ENCODE data around the gene ENOX1.

ENOX1 gene

GRCh38 chr13:43316946-43317353 lies 469.8 kb downstream of the ENOX1 start:
- Histone ChIP-seq H4K12ac (ENCODE audit: low read depth, low read length) (no peak overlapping the region), H4K8ac (ENCODE audit: low read depth, low read length) (no peak overlapping the region), H2BK5ac (ENCODE audit: low read depth, low read length, poor library complexity) (no peak overlapping the region), H3K4ac (ENCODE audit: low read depth, low read length) (no peak overlapping the region), H3K18ac (ENCODE audit: low read length) (no peak overlapping the region), H3K36me3 (ENCODE audit: control insufficient read depth in 1 of 2, insufficient read depth in 2 of 2, low read length in 2 of 2) (no peaks in the 10 kb centered on the region), H3K27ac (ENCODE audit: low read depth, low read length) (no peak overlapping the region), H3K79me2 (ENCODE audit: control insufficient read depth, insufficient read depth, low read length, poor library complexity) (no peaks in the 10 kb centered on the region), H2AK5ac (ENCODE audit: low read length) (no peak overlapping the region), H3K79me1 (ENCODE audit: low read length) (no peaks in the 10 kb centered on the region), H3K14ac (ENCODE audit: low read length) (no peak overlapping the region), H3K27me3 (ENCODE audit: insufficient read depth, low read length) (no peaks in the 10 kb centered on the region), H2AFZ (ENCODE audit: insufficient read depth, low read length, poor library complexity) (no peak overlapping the region), H2BK12ac (ENCODE audit: low read length) (no peak overlapping the region), H3K4me2 (ENCODE audit: low read length) (no peak overlapping the region), H3K4me1 (ENCODE audit: control insufficient read depth in 1 of 2, insufficient read depth in 2 of 2, low read length in 2 of 2) (peaks cover 0 to 6% of the 10 kb centered on the region in 2 experiments), H3K9ac (ENCODE audit: low read length) (no peak overlapping the region), H3K9me3 (ENCODE audit: insufficient read depth, low read depth, low read length) (no peaks in the 10 kb centered on the region), H3K4me3 (ENCODE audit: low read depth, low read length) (no peak overlapping the region), H3K23ac (ENCODE audit: low read length) (no peak overlapping the region), H2BK120ac (ENCODE audit: insufficient read depth, low read length, poor library complexity) (no peak overlapping the region), H4K91ac (ENCODE audit: low read depth, low read length) (no peak overlapping the region)
- WGBS (ENCODE audit: extremely low coverage, insufficient coverage, insufficient read length), result no CpG with 5 or more reads among the region's 4 CpGs
- DNase-seq, result peak in 1 of 2 donors; percentile 22

- Histone ChIP-seq H2BK120ac (ENCODE audit: insufficient read depth, low read length, poor library complexity) (no peak overlapping the region), H3K9ac (ENCODE audit: low read length) (no peak overlapping the region), H3K4me1 (ENCODE audit: control insufficient read depth in 1 of 2, insufficient read depth in 2 of 2, low read length in 2 of 2) (peaks cover 0 to 6% of the 10 kb centered on the region in 2 experiments), H2AK5ac (ENCODE audit: low read length) (no peak overlapping the region), H3K36me3 (ENCODE audit: control insufficient read depth in 1 of 2, insufficient read depth in 2 of 2, low read length in 2 of 2) (no peaks in the 10 kb centered on the region), H3K27ac (ENCODE audit: low read depth, low read length) (no peak overlapping the region), H3K79me1 (ENCODE audit: low read length) (no peaks in the 10 kb centered on the region), H4K12ac (ENCODE audit: low read depth, low read length) (no peak overlapping the region), H3K4ac (ENCODE audit: low read depth, low read length) (no peak overlapping the region), H3K23ac (ENCODE audit: low read length) (no peak overlapping the region), H2AFZ (ENCODE audit: insufficient read depth, low read length, poor library complexity) (no peak overlapping the region), H3K79me2 (ENCODE audit: control insufficient read depth, insufficient read depth, low read length, poor library complexity) (no peaks in the 10 kb centered on the region), H4K91ac (ENCODE audit: low read depth, low read length) (no peak overlapping the region), H4K8ac (ENCODE audit: low read depth, low read length) (no peak overlapping the region), H2BK12ac (ENCODE audit: low read length) (no peak overlapping the region), H3K4me3 (ENCODE audit: low read depth, low read length) (no peak overlapping the region), H3K18ac (ENCODE audit: low read length) (no peak overlapping the region), H3K9me3 (ENCODE audit: insufficient read depth, low read depth, low read length) (no peaks in the 10 kb centered on the region), H2BK5ac (ENCODE audit: low read depth, low read length, poor library complexity) (no peak overlapping the region), H3K27me3 (ENCODE audit: insufficient read depth, low read length) (no peaks in the 10 kb centered on the region), H3K14ac (ENCODE audit: low read length) (no peak overlapping the region), H3K4me2 (ENCODE audit: low read length) (no peak overlapping the region)
- DNase-seq, result no peak
- no CpG with 5 or more reads among the region's 2 CpGs for WGBS (ENCODE audit: extremely low coverage, insufficient coverage, insufficient read length)
Measured at GRCh38 chr13:43316281-43316680, 470.5 kb downstream of the ENOX1 start.

GRCh38 chr13:43315522-43315921 lies 471.2 kb downstream of the ENOX1 start:
- Histone ChIP-seq H4K12ac (ENCODE audit: low read depth, low read length) (no peak overlapping the region), H3K23ac (ENCODE audit: low read length) (no peak overlapping the region), H3K4ac (ENCODE audit: low read depth, low read length) (no peak overlapping the region), H3K14ac (ENCODE audit: low read length) (no peak overlapping the region), H3K18ac (ENCODE audit: low read length) (no peak overlapping the region), H2AFZ (ENCODE audit: insufficient read depth, low read length, poor library complexity) (no peak overlapping the region), H3K79me2 (ENCODE audit: control insufficient read depth, insufficient read depth, low read length, poor library complexity) (no peaks in the 10 kb centered on the region), H2BK5ac (ENCODE audit: low read depth, low read length, poor library complexity) (no peak overlapping the region), H2AK5ac (ENCODE audit: low read length) (no peak overlapping the region), H3K27me3 (ENCODE audit: insufficient read depth, low read length) (no peaks in the 10 kb centered on the region), H3K9me3 (ENCODE audit: insufficient read depth, low read depth, low read length) (no peaks in the 10 kb centered on the region), H3K9ac (ENCODE audit: low read length) (no peak overlapping the region), H3K27ac (ENCODE audit: low read depth, low read length) (no peak overlapping the region), H2BK120ac (ENCODE audit: insufficient read depth, low read length, poor library complexity) (no peak overlapping the region), H2BK12ac (ENCODE audit: low read length) (no peak overlapping the region), H3K4me1 (ENCODE audit: control insufficient read depth in 1 of 2, insufficient read depth in 2 of 2, low read length in 2 of 2) (peaks cover 0 to 6% of the 10 kb centered on the region in 2 experiments), H3K79me1 (ENCODE audit: low read length) (no peaks in the 10 kb centered on the region), H3K4me2 (ENCODE audit: low read length) (no peak overlapping the region), H4K91ac (ENCODE audit: low read depth, low read length) (no peak overlapping the region), H4K8ac (ENCODE audit: low read depth, low read length) (no peak overlapping the region), H3K36me3 (ENCODE audit: control insufficient read depth in 1 of 2, insufficient read depth in 2 of 2, low read length in 2 of 2) (no peaks in the 10 kb centered on the region), H3K4me3 (ENCODE audit: low read depth, low read length) (no peak overlapping the region)
- no CpG with 5 or more reads among the region's 5 CpGs for WGBS (ENCODE audit: extremely low coverage, insufficient coverage, insufficient read length)
- no peak for DNase-seq

GRCh38 chr13:43309311-43309710 lies 477.5 kb downstream of the ENOX1 start:
- Histone ChIP-seq H3K36me3 (ENCODE audit: control insufficient read depth in 1 of 2, insufficient read depth in 2 of 2, low read length in 2 of 2) (no peaks in the 10 kb centered on the region), H4K12ac (ENCODE audit: low read depth, low read length) (no peak overlapping the region), H3K23ac (ENCODE audit: low read length) (no peak overlapping the region), H3K27me3 (ENCODE audit: insufficient read depth, low read length) (no peaks in the 10 kb centered on the region), H3K18ac (ENCODE audit: low read length) (no peak overlapping the region), H3K4me1 (ENCODE audit: control insufficient read depth in 1 of 2, insufficient read depth in 2 of 2, low read length in 2 of 2) (no peaks in the 10 kb centered on the region), H3K4me3 (ENCODE audit: low read depth, low read length) (no peak overlapping the region), H4K91ac (ENCODE audit: low read depth, low read length) (no peak overlapping the region), H3K4ac (ENCODE audit: low read depth, low read length) (no peak overlapping the region), H2BK120ac (ENCODE audit: insufficient read depth, low read length, poor library complexity) (no peak overlapping the region), H2AK5ac (ENCODE audit: low read length) (no peak overlapping the region), H3K9ac (ENCODE audit: low read length) (no peak overlapping the region), H4K8ac (ENCODE audit: low read depth, low read length) (no peak overlapping the region), H3K27ac (ENCODE audit: low read depth, low read length) (no peak overlapping the region), H3K79me2 (ENCODE audit: control insufficient read depth, insufficient read depth, low read length, poor library complexity) (no peaks in the 10 kb centered on the region), H2BK5ac (ENCODE audit: low read depth, low read length, poor library complexity) (no peak overlapping the region), H3K14ac (ENCODE audit: low read length) (no peak overlapping the region), H3K4me2 (ENCODE audit: low read length) (no peak overlapping the region), H3K9me3 (ENCODE audit: insufficient read depth, low read depth, low read length) (no peaks in the 10 kb centered on the region), H3K79me1 (ENCODE audit: low read length) (no peaks in the 10 kb centered on the region), H2BK12ac (ENCODE audit: low read length) (no peak overlapping the region), H2AFZ (ENCODE audit: insufficient read depth, low read length, poor library complexity) (no peak overlapping the region)
- WGBS (ENCODE audit: extremely low coverage, insufficient coverage, insufficient read length), result no CpG with 5 or more reads among the region's 4 CpGs
- no peak for DNase-seq
